Retina (tissue), 1 donor: ENCODE data around the gene AGPAT3.

ENCODE experiments used
- DNase-seq: peaks from one replicate; pipeline ENCODE4 v3.0.0-alpha.2; 2016

Gene AGPAT3

DNA sequence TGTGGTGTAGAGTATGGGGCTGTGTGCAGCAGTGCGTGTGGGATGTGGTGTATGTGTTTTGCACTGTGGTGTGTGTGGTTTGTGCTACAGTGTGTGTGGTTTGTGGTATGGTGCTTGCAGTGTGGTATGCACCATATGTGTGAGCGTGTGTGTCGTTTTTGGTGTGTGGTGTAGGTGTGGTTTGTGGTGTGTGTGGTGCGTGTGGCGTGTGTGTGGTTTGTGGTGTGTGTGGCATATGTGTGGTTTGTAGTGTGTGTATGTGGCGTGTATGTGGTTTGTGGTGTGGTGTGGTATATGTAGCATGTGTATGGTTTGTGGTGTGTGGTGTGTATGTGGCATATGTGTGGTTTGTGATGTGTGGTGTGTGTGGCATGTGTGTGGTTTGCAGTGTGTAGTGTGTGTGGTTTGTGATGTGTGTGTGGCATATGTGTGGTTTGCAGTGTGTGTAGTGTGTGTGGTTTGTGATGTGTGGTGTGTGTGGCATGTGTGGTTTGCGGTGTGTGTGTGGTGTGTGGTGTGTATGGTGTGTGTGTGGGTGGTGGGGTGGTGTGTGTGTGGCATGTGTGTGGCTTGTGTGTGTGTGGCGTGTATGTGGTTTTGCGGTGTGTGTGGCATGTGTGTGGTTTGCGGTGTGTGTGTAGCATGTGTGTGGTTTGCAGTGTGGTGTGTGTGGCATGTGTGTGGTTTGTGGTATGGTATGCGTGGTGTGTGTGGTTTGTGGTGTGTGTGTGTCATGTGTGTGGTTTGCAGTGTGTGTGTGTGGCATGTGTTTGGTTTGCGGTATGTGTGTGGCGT, 93.5 kb downstream of the AGPAT3 start:
- no peak for DNase-seq

DNA sequence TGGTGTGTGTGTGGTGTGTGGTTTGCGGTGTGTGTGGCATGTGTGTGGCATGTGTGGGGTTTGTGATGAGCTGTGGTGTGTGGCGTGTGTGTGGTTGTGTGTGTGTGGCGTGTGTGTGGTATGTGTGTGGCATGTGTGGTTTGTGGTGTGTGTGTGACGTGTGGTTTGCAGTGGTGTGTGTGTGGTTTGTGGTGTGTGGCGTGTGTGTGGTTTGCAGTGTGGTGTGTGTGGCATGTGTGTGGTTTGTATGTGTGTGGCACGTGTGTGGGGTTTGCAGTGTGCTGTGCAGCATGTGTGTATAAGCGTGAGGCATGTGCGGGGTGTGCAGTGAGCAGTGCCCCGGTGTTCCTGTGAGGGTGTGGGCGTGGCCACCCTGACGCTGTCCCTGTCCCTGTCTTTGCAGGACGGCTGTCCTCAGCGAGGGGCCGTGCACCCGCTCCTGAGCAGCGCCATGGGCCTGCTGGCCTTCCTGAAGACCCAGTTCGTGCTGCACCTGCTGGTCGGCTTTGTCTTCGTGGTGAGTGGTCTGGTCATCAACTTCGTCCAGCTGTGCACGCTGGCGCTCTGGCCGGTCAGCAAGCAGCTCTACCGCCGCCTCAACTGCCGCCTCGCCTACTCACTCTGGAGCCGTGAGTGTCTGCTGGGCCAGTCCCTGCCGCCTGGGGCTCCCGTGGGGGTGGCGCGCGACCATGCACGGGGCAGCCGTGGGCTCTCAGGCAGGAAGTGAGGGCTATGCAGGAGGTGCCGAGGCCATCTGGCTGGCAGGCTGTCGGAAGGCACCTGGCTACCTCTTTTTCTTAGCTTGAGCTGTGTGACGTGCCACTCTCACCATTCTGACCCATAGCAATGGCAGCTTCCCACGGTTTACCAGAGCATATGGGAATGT, 94.5 kb downstream of the AGPAT3 start:
- peak; percentile 46 for DNase-seq

DNA sequence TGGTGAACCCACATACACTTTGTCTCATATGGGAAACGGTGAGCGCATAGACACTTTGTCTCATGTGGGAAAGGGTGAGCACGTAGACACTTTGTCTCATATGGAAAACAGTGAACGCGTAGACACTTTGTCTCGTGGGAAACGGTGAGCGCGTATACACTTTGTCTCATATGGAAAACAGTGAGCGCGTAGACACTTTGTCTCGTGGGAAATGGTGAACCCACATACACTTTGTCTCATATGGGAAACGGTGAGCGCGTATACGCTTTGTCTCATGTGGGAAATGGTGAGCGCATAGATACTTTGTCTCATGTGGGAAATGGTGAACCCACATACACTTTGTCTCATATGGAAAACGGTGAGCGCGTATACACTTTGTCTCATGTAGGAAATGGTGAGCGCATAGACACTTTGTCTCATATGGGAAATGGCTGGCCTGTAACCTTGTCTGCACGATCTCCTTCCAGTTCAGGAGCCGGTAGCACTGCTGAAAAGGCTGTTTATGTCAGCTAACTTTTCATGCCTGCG, 96.4 kb downstream of the AGPAT3 start:
- no peak for DNase-seq

DNA sequence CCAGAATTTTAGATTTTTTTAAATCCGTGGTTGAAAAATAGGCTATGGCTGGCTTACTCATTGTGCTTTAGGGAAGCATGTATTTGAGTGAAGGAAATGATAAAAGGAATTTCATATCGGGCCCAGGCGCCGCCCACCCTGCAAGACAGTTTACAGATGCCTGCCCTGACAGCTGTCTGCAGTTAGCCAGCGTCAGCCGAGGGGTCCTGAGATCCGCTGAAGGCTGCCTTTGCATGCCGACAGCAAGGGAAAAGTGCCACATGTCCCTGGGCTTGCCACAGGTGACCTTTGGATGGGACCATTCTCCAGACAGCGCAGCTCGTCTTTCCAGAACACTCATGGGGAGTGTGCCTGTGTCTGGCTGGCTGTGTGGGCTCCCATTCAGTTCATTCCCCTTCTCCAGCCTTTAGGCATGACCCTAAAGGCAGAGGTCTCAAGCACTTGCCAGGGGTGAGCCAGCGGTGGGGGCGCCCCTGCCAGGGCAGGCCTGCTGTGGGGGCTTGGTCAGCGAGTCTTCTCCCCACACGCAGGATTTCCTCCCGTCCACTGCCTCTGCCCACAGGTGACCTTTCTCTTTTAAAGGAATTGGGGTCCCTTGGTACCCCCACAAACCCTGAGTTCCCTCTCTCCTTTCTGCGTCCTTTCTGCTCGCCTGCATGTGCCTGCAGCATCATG, 101.0 kb downstream of the AGPAT3 start:
- DNase-seq, result no peak

DNA sequence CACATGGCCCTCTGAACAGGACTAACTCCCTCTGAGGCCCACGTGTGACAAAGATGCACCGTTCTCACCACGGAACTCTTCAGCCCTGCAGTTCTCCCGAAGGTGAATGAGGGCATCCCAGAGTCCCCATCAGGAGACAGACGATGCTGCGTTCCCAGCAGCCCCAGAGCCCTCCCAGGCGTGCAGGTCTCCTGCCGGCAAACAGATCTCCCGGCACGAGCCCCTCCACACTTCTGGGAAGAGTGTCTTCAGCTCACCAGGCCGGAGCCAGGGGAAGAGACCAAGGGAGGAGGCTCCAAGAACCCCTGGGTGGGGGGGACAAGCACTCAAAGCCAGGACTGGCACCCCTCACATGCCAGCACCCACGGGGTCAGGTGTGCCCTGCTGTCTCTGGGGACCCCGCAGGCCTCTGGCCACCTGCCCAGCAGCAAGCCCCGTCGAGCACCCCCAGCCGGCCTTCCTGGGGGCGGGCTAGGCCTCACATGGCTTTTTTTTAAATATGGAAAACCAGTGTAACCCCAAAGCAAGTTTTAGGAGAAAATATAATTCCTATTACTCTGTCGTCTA, 102.0 kb downstream of the AGPAT3 start:
- DNase-seq, result no peak

DNA sequence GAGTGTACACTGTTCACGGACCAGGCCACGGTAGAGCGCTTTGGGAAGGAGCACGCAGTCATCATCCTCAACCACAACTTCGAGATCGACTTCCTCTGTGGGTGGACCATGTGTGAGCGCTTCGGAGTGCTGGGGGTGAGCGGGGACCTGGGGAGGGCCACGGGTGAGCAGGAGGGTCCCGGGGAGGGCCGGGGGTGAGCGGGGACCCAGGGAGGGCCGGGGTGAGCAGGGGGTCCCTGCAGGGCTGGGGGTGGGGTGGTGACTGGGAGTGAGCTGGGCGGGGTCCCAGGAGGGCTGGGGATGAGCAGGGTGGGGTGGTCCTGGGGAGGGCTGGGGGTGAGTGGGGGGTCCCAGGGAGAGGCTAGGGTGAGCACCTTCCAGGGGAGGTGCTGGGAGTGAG, 103.0 kb downstream of the AGPAT3 start:
- DNase-seq, result no peak

DNA sequence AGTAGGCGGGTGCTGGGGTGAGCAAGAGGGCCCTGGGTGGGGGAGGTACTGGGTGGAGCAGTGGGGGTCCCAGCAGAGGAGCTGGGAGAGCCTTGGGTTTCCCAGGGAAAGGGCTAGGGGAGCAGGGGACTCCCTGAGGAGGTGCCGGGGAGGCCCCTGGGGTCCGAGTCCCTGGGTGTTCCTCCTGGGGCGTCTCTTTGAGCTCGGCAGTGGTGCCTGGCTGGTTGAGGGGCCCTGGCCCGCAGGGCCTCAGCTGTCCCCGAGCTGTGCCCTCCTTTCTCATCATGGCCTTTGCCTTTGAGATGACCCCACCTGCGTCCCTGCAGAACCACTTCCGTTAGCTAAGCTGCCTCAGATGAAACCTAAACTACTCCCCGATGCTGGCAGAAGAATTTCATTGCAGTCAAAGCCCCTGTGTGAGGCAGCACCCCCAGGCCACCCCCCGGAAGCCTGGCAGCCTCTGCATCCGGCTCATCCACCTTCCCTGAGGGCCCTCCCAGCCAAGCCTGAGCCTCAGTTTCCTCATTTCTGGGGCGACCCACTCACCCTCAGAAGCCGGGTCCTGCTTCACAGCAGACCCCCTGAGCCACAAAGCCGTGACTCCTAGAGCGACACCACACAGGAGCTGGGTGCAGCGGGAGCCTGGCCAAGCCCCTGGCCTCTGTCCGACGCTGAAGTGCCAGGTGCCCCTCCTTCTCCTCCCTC, 103.5 kb downstream of the AGPAT3 start:
- DNase-seq, result no peak

DNA sequence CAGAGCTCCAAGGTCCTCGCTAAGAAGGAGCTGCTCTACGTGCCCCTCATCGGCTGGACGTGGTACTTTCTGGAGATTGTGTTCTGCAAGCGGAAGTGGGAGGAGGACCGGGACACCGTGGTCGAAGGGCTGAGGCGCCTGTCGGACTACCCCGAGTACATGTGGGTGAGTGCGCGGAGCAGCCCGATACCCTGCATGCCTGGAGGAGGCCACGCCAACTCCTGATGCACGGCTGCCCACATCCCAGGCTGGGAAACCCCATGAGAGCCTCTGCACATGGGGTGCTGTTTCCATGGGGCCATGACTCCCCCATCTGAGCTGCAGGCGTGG, 104.1 kb downstream of the AGPAT3 start:
- DNase-seq, result no peak

DNA sequence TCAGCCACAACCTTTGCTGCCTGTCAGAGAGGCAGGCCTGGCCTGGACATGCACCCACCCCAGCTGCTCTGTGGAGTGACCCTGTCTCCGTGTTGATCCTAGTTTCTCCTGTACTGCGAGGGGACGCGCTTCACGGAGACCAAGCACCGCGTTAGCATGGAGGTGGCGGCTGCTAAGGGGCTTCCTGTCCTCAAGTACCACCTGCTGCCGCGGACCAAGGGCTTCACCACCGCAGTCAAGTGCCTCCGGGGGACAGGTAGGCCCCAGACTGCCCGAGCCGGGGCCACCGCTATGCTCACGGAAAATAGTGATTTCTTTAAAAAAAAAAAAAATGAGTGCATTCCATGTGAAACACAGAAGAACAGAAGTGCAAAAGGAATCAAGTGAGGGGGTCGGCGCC, 105.5 kb downstream of the AGPAT3 start:
- DNase-seq, result no peak

DNA sequence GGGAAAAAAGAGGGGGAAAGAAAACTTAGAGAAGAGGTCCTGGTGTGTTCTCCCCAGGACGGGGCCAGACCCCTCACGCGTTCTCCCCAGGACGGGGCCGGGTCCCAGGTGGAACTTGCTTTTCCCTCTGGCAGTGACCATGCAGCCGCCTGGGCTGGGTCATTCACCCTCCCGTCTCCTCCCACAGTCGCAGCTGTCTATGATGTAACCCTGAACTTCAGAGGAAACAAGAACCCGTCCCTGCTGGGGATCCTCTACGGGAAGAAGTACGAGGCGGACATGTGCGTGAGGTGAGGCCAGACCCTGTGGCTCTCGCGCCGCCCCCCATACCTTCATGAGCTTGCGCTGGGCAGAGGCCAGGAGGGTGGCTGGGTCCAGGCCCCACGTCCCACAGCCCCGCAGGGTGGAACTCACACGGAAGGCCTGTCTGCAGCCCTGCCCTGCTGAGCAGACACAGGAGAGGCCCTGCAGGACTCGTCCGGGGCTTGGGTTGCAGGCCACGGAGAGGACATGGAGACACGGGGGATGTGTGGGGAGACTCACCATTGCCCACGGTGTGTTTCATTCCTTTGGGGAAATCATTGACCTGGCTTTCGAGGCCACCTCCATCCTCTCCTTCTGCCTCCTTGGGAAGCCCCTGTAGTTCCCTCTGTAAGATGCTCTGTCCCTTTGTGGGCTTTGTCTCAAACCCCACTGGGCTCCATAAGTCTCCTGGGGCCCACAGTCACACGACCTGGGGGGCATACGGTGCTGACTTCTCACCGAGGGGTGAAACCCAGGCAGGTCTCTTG, 106.4 kb downstream of the AGPAT3 start:
- no peak for DNase-seq

DNA sequence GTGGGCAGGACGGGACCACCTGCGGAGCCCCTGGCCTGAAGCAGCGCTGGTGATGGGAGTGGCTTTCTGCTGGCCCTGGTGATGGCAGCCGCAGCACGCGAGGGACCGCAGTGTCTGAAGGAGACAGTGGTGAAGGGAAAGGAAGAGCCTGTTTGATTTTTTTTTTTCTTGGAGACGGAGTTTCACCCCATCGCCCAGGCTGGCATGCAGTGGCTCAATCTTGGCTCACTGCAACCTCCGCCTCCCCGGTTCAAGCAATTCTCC, 106.9 kb downstream of the AGPAT3 start:
- no peak for DNase-seq

DNA sequence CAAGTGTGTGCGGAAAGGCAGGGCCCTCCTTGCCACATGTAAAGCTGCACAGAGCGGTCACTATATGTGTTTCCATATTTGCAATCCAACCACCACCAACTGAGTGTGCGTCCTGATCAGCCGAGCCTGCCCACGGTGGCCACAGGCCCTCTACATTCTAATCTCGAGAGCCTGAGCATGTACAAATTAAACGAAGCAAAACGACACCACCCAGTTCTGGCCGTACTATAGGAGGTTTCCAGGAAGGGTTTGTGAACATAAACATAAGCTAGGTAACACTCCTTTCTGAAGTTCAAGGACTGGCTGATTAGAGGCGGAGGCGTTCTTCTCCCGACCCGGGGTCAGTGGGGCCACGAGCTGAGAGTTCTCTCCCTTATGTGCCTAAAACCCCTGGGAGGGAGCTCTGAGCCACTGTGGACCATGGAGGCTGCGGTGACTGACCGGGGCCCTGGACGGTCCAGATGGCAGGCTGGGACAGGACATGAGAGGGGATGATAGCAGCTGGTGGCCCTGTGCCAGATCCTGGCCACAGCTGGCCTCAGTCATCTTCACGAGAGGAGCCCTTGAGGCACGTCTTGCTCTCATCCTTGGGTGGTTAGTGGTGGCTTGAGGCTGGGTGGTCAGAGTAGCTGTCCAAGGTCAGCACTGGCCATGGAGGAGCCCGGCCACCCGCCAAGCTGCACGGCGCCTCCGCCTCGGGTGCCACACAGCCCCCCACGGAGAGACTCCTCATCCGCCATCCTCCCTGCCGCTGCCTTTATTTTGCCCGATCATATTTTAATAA, 108.0 kb downstream of the AGPAT3 start:
- no peak for DNase-seq

DNA sequence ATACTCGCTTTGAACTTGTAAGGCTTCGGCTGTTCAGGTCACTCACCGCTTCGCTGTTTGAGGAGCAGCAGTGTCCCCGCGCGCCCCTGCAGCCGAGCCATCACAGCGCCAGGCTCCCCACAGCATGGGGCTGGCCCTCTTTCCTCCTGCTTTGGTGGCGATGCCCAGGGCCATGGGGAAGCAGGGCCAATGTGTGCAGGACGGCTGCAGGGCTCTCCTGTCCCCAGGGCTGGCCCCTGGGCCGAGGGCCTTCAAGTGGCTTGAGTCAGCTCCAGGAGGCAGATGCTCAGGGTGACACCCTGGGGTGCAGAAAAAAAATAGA, 108.6 kb downstream of the AGPAT3 start:
- DNase-seq, result no peak

DNA sequence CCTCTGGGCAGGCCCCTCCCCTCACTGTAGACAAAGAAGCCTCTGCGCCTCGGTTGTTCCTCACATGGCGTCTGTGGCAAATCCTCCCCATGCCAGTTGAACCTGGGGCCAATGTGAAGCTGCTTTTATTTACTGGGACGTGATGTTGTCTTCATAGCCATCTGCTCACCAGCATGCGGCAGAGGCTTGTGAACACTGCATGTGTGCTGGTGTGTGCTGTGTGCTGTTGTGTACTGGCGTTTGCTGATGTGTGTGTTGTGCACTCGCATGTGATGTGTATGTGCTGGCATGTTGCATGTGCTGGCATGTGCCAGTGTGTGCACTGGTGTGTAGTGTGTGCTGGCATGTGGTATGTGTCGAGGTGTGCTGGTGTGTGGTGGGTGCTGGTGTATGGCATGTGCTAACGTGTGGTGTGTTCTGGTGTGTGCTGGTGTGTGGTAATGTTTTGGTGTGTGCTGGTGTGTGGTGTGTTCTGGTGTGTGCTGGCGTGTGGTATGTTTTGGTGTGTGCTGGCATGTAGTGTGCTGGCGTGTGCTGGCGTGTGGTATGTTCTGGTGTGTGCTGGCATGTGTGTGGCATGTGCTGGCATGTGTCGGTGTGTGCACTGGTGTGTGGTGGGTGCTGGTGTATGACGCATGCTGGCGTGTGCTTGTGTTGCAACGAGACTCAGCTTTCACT, 109.9 kb downstream of the AGPAT3 start:
- DNase-seq, result no peak

DNA sequence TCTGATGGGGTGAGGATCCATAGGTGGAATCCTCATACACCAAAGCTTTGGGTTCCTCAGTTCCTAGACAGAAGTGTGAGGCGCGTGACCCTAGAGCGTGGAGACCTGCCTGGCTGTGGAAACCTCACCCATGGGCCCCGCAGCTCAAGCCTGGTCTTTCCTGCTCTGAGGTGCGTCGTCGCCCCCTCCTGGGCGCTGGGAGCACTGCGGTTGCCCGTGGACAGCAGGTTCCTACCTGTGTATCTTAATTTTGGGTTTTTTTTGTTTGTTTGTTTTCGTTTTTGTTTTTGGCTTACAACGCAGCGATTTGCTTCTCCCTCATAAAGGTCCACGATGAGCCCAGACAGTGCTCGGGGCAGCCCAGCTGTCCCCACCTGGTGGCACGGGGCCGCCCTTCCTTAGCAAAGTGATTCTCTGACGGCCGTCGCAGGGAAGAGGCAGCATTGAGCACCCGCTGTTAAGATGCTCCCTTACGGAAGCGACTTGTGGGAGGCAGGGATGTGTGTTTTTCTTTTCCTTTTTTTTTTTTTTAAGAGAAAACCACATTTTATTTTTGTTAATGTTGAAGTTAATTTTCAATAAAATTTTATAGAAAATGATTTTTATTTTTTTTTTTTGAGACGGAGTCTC, 110.6 kb downstream of the AGPAT3 start:
- DNase-seq, result peak; percentile 88

DNA sequence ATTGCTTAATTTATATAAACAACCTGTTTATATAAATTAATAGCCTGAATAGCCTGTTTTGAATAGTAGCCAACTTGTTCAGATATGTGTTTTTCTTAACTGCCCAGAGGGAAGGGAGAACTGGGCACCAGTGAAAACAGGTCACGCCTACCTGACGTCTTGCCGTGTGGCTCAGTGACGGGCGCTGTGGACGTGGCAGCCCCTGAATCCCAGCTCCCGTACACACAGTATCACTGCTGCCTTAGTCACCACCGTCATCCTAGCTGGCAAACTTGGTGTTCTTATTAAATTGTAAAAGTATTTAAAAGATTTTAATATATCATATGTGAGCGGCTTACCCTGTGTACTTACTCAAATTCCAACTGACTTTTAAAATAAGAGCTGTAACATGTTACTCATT, 111.6 kb downstream of the AGPAT3 start:
- no peak for DNase-seq

DNA sequence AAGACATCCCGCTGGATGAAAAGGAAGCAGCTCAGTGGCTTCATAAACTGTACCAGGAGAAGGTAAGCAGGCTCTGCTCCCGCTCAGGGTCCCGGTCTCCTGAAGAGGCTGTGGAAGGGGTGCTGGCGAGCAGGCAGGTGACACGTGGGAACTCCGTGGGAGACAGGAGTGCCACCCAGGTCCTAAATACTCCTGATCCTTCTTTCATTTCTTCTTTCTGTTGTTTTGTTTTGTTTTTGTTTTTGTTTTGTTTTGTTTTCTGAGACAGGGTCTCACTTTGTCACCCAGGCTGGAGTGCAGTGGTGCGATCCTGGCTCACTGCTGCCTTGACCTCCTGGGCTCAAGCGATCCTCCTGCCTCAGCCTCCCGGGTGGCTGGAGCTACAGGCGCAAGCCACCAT, 113.0 kb downstream of the AGPAT3 start:
- no peak for DNase-seq

DNA sequence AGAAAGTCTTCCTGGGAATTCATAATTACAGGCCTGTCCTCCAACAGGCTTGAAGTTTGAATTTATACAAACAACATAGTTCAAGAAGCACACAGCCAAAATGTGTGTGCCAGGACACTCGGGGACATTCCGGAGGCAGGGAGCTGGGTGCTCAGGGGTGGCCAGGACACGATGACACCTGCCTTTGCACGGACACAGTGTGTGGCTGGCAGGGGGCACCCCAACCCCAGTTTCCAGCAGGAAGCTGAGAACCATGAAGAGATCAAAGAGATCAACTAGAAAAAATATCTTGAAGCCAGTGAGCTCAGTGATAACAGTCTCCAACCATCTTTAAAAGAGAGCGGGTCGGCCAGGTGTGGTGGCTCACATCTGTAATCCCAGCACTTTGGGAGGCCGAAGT, 114.6 kb downstream of the AGPAT3 start:
- no peak for DNase-seq

DNA sequence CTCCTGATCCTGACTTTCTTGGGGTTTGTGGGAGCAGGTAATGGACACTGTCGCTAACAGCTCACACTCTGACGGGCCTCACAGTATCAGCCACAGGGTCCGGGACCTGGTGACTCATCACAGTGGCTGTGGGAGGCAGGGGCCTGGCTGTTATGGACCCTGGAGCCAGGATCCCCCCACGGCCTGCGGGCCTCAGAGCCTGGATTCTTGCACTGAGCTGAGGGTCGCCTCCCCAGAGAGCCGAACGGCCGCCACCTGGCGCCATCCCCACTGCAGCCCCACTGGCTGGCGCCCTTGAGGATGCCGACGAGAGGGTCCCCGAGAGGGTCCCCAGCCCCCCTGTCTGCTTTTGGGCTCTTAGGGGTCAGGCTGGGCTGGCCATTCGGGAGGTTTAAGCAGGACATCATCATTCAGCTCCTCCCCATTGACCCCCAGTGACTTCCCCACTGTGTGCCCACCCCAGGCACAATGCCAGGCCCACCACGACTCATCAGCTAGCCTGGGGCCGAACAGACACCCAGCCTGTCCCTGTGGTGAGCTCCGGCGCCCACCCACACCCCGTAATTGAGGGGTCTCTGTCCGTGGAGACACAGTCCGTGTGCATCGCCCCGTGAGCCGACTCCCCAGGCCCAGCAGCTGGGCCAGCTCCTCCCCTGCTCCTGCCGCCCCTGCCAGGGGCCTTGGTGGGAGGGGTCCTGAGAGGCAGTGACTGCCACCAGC, 116.3 kb downstream of the AGPAT3 start:
- no peak for DNase-seq

DNA sequence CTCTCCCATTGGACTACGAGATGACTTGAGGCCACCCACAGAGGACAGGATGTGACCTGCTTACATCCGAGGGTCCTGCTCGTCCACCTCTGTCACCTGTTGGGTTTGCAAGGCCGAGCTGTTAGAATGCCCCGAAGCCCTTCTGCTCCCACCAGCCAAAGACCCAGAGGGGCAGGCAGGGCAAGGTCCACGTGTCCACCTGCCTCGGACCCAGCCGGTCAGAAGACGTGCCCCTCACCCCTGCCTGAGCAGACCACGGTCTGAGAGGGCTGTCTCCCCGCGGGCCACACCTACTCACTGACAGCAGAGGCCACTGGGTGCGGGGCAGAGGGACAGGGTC, 116.8 kb downstream of the AGPAT3 start:
- no peak for DNase-seq
